Measurements from ENCODE around the gene ZBTB8OS.
"Not testable (repeated sequence)": the region's sequence is repeated elsewhere in the genome, so short reads cannot be mapped to it uniquely, and the experiment has no call there.

- not testable (repeated sequence) for TF ChIP-seq CTCF (IDR thresholded peaks at IDR 0.05; ENCODE audit: low read length); EZH2 (optimal IDR thresholded peaks at IDR 0.05; ENCODE audit: low read depth, low read length); EZH2phosphoT487 (IDR thresholded peaks at IDR 0.05; ENCODE audit: low read length)
Measured at GRCh38 chr1:32642292-32642827, 8.0 kb downstream of the ZBTB8OS start.
